Panc1 (cell line): ENCODE measurements around the gene TM7SF3.

Experiments used
- POLR2AphosphoS5 ChIP-seq: IDR thresholded peaks from 2 replicates; pipeline ENCODE4 v1.6.1; 2012; ENCODE audit warnings: mild to moderate bottlenecking, low read depth, low read length, moderate library complexity
- SIN3A ChIP-seq: IDR thresholded peaks from 2 replicates; pipeline ENCODE4 v1.6.1; 2012; ENCODE audit warnings: low read depth, mild to moderate bottlenecking, low read length, moderate library complexity, borderline replicate concordance; ENCODE audit not compliant: insufficient read depth
- TCF7L2 ChIP-seq: IDR thresholded peaks from 2 replicates; pipeline ENCODE4 v1.6.1; 2011; ENCODE audit warnings: mild to moderate bottlenecking, low read depth, low read length, inconsistent platforms
- TF ChIP-seq, protein P1 (sequence below): fragments of 450-650 bp; IDR thresholded peaks from 2 replicates; pipeline ENCODE4 v1.5.1; 2017; ENCODE audit warnings: mild to moderate bottlenecking
- TF ChIP-seq, protein P2 (sequence below), 2 experiments: IDR thresholded peaks; 2 replicates each; pipeline ENCODE4 v1.6.1; 2011 to 2012; ENCODE audit warnings: low read depth in 2 of 2, control low read depth in 1 of 2, low read length in 1 of 2, mild to moderate bottlenecking in 1 of 2, moderate library complexity in 1 of 2; ENCODE audit not compliant: insufficient read depth in 1 of 2

DNA sequence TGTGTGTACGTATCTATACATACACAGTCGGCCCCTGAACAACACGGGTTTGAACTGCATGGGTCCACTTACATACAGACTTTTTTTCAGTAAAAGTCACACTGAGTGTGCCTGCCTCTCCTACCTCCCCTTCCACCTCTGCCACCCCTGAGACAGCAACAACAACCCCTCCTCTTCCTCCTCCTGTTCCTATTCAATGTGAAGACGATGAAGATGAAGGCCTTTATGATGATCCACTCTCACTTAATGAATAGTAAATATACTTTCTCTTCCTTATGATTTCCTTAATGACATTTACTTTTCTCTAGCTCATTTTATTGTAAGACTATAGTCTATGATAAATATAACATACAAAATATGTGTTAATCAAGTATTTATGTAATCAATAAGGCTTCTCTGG lies 25.5 kb downstream of the TM7SF3 start:
- TF ChIP-seq, protein P1, sequence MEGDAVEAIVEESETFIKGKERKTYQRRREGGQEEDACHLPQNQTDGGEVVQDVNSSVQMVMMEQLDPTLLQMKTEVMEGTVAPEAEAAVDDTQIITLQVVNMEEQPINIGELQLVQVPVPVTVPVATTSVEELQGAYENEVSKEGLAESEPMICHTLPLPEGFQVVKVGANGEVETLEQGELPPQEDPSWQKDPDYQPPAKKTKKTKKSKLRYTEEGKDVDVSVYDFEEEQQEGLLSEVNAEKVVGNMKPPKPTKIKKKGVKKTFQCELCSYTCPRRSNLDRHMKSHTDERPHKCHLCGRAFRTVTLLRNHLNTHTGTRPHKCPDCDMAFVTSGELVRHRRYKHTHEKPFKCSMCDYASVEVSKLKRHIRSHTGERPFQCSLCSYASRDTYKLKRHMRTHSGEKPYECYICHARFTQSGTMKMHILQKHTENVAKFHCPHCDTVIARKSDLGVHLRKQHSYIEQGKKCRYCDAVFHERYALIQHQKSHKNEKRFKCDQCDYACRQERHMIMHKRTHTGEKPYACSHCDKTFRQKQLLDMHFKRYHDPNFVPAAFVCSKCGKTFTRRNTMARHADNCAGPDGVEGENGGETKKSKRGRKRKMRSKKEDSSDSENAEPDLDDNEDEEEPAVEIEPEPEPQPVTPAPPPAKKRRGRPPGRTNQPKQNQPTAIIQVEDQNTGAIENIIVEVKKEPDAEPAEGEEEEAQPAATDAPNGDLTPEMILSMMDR = no peak
- TF ChIP-seq POLR2AphosphoS5 (no peak), SIN3A (no peak), TCF7L2 (no peak)
- TF ChIP-seq, protein P2, sequence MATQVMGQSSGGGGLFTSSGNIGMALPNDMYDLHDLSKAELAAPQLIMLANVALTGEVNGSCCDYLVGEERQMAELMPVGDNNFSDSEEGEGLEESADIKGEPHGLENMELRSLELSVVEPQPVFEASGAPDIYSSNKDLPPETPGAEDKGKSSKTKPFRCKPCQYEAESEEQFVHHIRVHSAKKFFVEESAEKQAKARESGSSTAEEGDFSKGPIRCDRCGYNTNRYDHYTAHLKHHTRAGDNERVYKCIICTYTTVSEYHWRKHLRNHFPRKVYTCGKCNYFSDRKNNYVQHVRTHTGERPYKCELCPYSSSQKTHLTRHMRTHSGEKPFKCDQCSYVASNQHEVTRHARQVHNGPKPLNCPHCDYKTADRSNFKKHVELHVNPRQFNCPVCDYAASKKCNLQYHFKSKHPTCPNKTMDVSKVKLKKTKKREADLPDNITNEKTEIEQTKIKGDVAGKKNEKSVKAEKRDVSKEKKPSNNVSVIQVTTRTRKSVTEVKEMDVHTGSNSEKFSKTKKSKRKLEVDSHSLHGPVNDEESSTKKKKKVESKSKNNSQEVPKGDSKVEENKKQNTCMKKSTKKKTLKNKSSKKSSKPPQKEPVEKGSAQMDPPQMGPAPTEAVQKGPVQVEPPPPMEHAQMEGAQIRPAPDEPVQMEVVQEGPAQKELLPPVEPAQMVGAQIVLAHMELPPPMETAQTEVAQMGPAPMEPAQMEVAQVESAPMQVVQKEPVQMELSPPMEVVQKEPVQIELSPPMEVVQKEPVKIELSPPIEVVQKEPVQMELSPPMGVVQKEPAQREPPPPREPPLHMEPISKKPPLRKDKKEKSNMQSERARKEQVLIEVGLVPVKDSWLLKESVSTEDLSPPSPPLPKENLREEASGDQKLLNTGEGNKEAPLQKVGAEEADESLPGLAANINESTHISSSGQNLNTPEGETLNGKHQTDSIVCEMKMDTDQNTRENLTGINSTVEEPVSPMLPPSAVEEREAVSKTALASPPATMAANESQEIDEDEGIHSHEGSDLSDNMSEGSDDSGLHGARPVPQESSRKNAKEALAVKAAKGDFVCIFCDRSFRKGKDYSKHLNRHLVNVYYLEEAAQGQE (IDR thresholded peaks at IDR 0.05; ENCODE audit: insufficient read depth in 1 of 2, low read depth in 2 of 2, low read length in 1 of 2) = no peak
